ENCODE measurements around the gene RPS25.
"Not testable (repeated sequence)": the region's sequence is repeated elsewhere in the genome, so short reads cannot be mapped to it uniquely, and the experiment has no call there.

RPS25 gene

DNA sequence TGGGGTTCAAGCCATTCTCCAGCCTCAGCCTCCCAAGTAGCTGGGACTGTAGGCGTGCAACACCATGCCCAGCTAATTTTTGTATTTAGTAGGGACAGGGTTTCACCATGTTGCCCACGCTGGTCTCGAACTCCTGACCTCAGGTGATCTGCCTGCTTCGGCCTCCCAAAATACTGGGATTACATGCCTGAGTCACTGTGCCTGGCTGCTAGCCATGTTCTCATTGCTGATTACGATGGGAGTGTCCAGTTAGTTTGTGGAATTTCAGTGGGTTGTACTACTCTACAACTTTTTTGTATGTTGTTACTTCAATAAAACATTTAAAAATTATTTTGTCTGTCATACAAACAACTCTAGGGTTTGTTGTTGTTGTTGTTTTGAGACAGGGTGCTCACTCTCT, 44.6 kb upstream of the RPS25 start:
- Histone ChIP-seq H3K79me2 (ENCODE audit: insufficient read depth, low read length) (peaks cover 13% of the 10 kb centered on the region), H3K36me3 (ENCODE audit: insufficient read depth, low read length) (no peaks in the 10 kb centered on the region), H2AFZ (ENCODE audit: low read length) (no peak overlapping the region), H3K9me2 (replicated peaks; ENCODE audit: low read depth, low read length) (no peaks in the 10 kb centered on the region), H3K9ac (ENCODE audit: low read depth, low read length, poor library complexity, severe bottlenecking) (no peak overlapping the region), H3F3A (ENCODE audit: low read depth) (no peaks in the 10 kb centered on the region), H3K4me1 (ENCODE audit: insufficient read depth, low read length, poor library complexity, severe bottlenecking) (peaks cover 20% of the 10 kb centered on the region), H3K4me3 (ENCODE audit: low read length, poor library complexity, severe bottlenecking) (no peak overlapping the region), H3K27me3 (ENCODE audit: insufficient read depth, low read length, poor library complexity, severe bottlenecking) (no peaks in the 10 kb centered on the region), H4K20me1 (ENCODE audit: insufficient read depth, low read length, poor library complexity, severe bottlenecking) (no peaks in the 10 kb centered on the region), H3K4me2 (ENCODE audit: low read depth, low read length, poor library complexity, severe bottlenecking) (no peak overlapping the region), H3K9me3 (ENCODE audit: insufficient read depth, low read depth, low read length) (no peaks in the 10 kb centered on the region)
- TF ChIP-seq CTCF (conservative IDR thresholded peaks at IDR 0.05; ENCODE audit: low read length) (no peak), EZH2phosphoT487 (IDR thresholded peaks at IDR 0.05; ENCODE audit: borderline replicate concordance) (no peak)

DNA sequence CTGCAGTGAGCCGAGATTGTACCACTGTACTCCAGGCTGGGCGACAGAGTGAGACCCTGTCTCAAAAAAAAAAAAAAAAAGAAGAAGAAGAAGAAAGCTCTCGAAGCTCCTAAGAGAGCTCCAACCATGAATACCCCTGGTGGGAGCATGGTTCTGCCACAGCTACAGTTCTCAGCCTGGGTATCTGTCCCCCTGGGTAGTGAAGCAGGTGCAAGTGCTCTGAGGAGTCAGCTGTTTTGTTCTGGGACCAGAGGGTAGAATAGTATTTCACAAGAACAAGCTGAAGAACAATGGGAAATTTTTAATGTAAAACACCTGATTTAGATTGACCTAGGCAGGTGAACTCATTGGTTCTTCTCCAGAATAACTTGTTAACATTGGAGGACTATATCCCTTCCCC, 43.1 kb upstream of the RPS25 start:
- no peak overlapping the region for H3K4me3 ChIP-seq (ENCODE audit: low read length, poor library complexity, severe bottlenecking)
- peaks cover 6% of the 10 kb centered on the region for H3K27me3 ChIP-seq (ENCODE audit: insufficient read depth, low read length, poor library complexity, severe bottlenecking)
- no peaks in the 10 kb centered on the region for H3F3A ChIP-seq (ENCODE audit: low read depth)
- peaks cover 5% of the 10 kb centered on the region for H4K20me1 ChIP-seq (ENCODE audit: insufficient read depth, low read length, poor library complexity, severe bottlenecking)
- H3K4me2 ChIP-seq (ENCODE audit: low read depth, low read length, poor library complexity, severe bottlenecking) = no peak overlapping the region
- no peaks in the 10 kb centered on the region for H3K9me2 ChIP-seq (replicated peaks; ENCODE audit: low read depth, low read length)
- TF ChIP-seq CTCF (conservative IDR thresholded peaks at IDR 0.05; ENCODE audit: low read length) = no peak
- no peak for TF ChIP-seq EZH2phosphoT487 (IDR thresholded peaks at IDR 0.05; ENCODE audit: borderline replicate concordance)
- H3K9ac ChIP-seq (ENCODE audit: low read depth, low read length, poor library complexity, severe bottlenecking) = no peak overlapping the region
- H2AFZ ChIP-seq (ENCODE audit: low read length) = no peak overlapping the region
- H3K4me1 ChIP-seq (ENCODE audit: insufficient read depth, low read length, poor library complexity, severe bottlenecking) = peaks cover 13% of the 10 kb centered on the region
- H3K36me3 ChIP-seq (ENCODE audit: insufficient read depth, low read length) = no peaks in the 10 kb centered on the region
- H3K9me3 ChIP-seq (ENCODE audit: insufficient read depth, low read depth, low read length) = no peaks in the 10 kb centered on the region
- peaks cover 19% of the 10 kb centered on the region for H3K79me2 ChIP-seq (ENCODE audit: insufficient read depth, low read length)

DNA sequence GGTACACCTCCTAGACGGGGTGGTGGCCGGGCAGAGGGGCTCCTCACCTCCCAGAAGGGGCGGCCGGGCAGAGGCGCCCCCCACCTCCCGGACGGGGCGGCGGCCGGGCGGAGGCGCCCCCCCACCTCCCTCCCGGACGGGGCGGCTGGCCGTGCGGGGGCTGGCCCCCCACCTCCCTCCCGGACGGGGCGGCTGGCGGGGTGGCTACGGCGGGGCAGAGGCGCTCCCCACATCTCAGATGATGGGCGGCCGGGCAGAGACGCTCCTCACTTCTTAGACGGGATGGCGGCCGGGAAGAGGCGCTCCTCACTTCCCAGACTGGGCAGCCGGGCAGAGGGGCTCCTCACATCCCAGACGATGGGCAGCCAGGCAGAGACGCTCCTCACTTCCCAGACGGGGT, 41.0 kb upstream of the RPS25 start:
- not testable (repeated sequence) for H3K4me2 ChIP-seq (ENCODE audit: low read depth, low read length, poor library complexity, severe bottlenecking); H3F3A ChIP-seq (ENCODE audit: low read depth); H3K4me3 ChIP-seq (ENCODE audit: low read length, poor library complexity, severe bottlenecking); H3K9me2 ChIP-seq (replicated peaks; ENCODE audit: low read depth, low read length); H3K9ac ChIP-seq (ENCODE audit: low read depth, low read length, poor library complexity, severe bottlenecking); H3K9me3 ChIP-seq (ENCODE audit: insufficient read depth, low read depth, low read length); H2AFZ ChIP-seq (ENCODE audit: low read length); H3K27me3 ChIP-seq (ENCODE audit: insufficient read depth, low read length, poor library complexity, severe bottlenecking)
- H3K4me1 ChIP-seq (ENCODE audit: insufficient read depth, low read length, poor library complexity, severe bottlenecking) = peaks cover 24% of the 10 kb centered on the region
- H3K79me2 ChIP-seq (ENCODE audit: insufficient read depth, low read length) = peaks cover 36% of the 10 kb centered on the region
- peaks cover 10% of the 10 kb centered on the region; the same call in 1 of the 2 replicates for H3K36me3 ChIP-seq (ENCODE audit: insufficient read depth, low read length)
- H4K20me1 ChIP-seq (ENCODE audit: insufficient read depth, low read length, poor library complexity, severe bottlenecking) = peaks cover 26% of the 10 kb centered on the region

- H3K4me1 ChIP-seq (ENCODE audit: insufficient read depth, low read length, poor library complexity, severe bottlenecking) = peaks cover 26% of the 10 kb centered on the region
- TF ChIP-seq CTCF (conservative IDR thresholded peaks at IDR 0.05; ENCODE audit: low read length) (no peak; the same call in 1 of the 2 replicates), EZH2phosphoT487 (IDR thresholded peaks at IDR 0.05; ENCODE audit: borderline replicate concordance) (no peak)
- H3K27me3 ChIP-seq (ENCODE audit: insufficient read depth, low read length, poor library complexity, severe bottlenecking) = peaks cover 6% of the 10 kb centered on the region
- peak within 1 kb of the TSS; percentile 99 for H3K9ac ChIP-seq (ENCODE audit: low read depth, low read length, poor library complexity, severe bottlenecking)
- no peaks in the 10 kb centered on the region for H3K9me2 ChIP-seq (replicated peaks; ENCODE audit: low read depth, low read length)
- H2AFZ ChIP-seq (ENCODE audit: low read length) = peak within 1 kb of the TSS; percentile 82
- H3K4me3 ChIP-seq (ENCODE audit: low read length, poor library complexity, severe bottlenecking) = peak within 1 kb of the TSS; percentile 94
- H3F3A ChIP-seq (ENCODE audit: low read depth) = no peaks in the 10 kb centered on the region
- H4K20me1 ChIP-seq (ENCODE audit: insufficient read depth, low read length, poor library complexity, severe bottlenecking) = peaks cover 31% of the 10 kb centered on the region
- H3K36me3 ChIP-seq (ENCODE audit: insufficient read depth, low read length) = peaks cover 30% of the 10 kb centered on the region
- no peaks in the 10 kb centered on the region for H3K9me3 ChIP-seq (ENCODE audit: insufficient read depth, low read depth, low read length)
- H3K79me2 ChIP-seq (ENCODE audit: insufficient read depth, low read length) = peaks cover 54% of the 10 kb centered on the region
- H3K4me2 ChIP-seq (ENCODE audit: low read depth, low read length, poor library complexity, severe bottlenecking) = peak within 1 kb of the TSS; percentile 93
Measured at GRCh38 chr11:119057000-119057769, 39.0 kb upstream of the RPS25 start, which contains the start of gene HYOU1. TSS of gene HYOU1 (minus strand) at chr11:119057205. CDS start at chr11:119056160, 1,045 bp downstream.
